ENCODE results near the gene CUX1.
"Not testable (repeated sequence)": the region's sequence is repeated elsewhere in the genome, so short reads cannot be mapped to it uniquely, and the experiment has no call there.

CUX1 gene

GRCh38 chr7:102167254-102167653 lies 349.8 kb downstream of the CUX1 start:
- DNase-seq = no peak

- DNase-seq = no peak
Observed at GRCh38 chr7:102169651-102170392, 352.4 kb downstream of the CUX1 start.

- DNase-seq = no peak
Observed at GRCh38 chr7:102170393-102170970, 353.1 kb downstream of the CUX1 start.

- DNase-seq = no peak
Observed at GRCh38 chr7:102173669-102174068, 356.2 kb downstream of the CUX1 start.

GRCh38 chr7:102175423-102176170 lies 358.2 kb downstream of the CUX1 start:
- DNase-seq = no peak

GRCh38 chr7:102178410-102178809 lies 361.0 kb downstream of the CUX1 start:
- DNase-seq = no peak

GRCh38 chr7:102180727-102181126 lies 363.3 kb downstream of the CUX1 start:
- DNase-seq = no peak

GRCh38 chr7:102181517-102181916 lies 364.1 kb downstream of the CUX1 start:
- no peak for DNase-seq

GRCh38 chr7:102182016-102182415 lies 364.6 kb downstream of the CUX1 start:
- DNase-seq = no peak

GRCh38 chr7:102183848-102184247 lies 366.4 kb downstream of the CUX1 start:
- not testable (repeated sequence) for DNase-seq

- no peak for DNase-seq
Observed at GRCh38 chr7:102184303-102184702, 366.9 kb downstream of the CUX1 start.

GRCh38 chr7:102185796-102186195 lies 368.4 kb downstream of the CUX1 start:
- DNase-seq = no peak

GRCh38 chr7:102186306-102186705 lies 368.9 kb downstream of the CUX1 start:
- DNase-seq = no peak

- DNase-seq = no peak
Observed at GRCh38 chr7:102188746-102189145, 371.3 kb downstream of the CUX1 start.

- no peak for DNase-seq
Observed at GRCh38 chr7:102189756-102190155, 372.3 kb downstream of the CUX1 start.

- DNase-seq = no peak
Observed at GRCh38 chr7:102190776-102191350, 373.4 kb downstream of the CUX1 start.

GRCh38 chr7:102191556-102192379 lies 374.3 kb downstream of the CUX1 start:
- peak; percentile 67 for DNase-seq

GRCh38 chr7:102192790-102193189 lies 375.4 kb downstream of the CUX1 start:
- DNase-seq = no peak

GRCh38 chr7:102193806-102194205 lies 376.4 kb downstream of the CUX1 start:
- DNase-seq = no peak

GRCh38 chr7:102195361-102195760 lies 377.9 kb downstream of the CUX1 start:
- DNase-seq = no peak

GRCh38 chr7:102196028-102196427 lies 378.6 kb downstream of the CUX1 start:
- no peak for DNase-seq

GRCh38 chr7:102197161-102197560 lies 379.7 kb downstream of the CUX1 start:
- no peak for DNase-seq

GRCh38 chr7:102197599-102197998 lies 380.2 kb downstream of the CUX1 start:
- no peak for DNase-seq
